Gastrocnemius medialis (tissue), 4 donors: Measurements from ENCODE around the gene PTPRN2.

Experiments used
- POLR2A ChIP-seq, 2 donors: fragments of 450-650 bp; IDR thresholded peaks; one replicate each; pipeline ENCODE4 v1.6.1; 2017; ENCODE audit warnings: antibody characterized with exemption in 2 of 2, mild to moderate bottlenecking in 2 of 2, moderate library complexity in 2 of 2
- TF ChIP-seq, protein P1 (sequence below), 5 experiments: fragments of 450-650 bp in 3 of 5; fragments of 200-600 bp in 2 of 5; sonication (generic) in 2 of 5; IDR thresholded peaks in 4 of 5; conservative IDR thresholded peaks in 1 of 5; 1 replicate in 4 of 5; 2 replicates in 1 of 5; pipeline ENCODE4 v1.5.1; 2016 to 2019; ENCODE audit warnings: antibody characterized with exemption in 5 of 5, mild to moderate bottlenecking in 3 of 5, moderate library complexity in 3 of 5

DNA sequence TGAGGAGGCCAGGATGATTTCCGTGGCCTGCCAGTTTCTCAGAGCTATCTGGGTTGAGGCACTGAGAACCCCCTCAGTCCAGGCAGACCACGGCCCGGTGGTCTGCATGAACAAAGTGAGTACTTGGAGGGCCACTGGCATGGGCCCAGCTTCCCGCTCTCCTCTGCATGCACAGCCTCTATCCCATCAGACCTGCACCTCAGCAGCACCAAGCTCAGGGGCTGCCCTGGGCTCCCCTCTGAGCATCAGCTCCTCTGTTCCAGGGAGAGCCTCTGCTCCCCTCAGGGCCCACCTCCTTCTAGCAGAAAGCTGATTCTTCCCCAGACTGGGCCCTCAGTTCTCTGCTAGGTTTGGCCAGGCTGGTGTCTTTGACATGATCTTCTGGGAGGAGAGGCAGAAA is 780.9 kb downstream of the PTPRN2 start:
- TF ChIP-seq, protein P1, sequence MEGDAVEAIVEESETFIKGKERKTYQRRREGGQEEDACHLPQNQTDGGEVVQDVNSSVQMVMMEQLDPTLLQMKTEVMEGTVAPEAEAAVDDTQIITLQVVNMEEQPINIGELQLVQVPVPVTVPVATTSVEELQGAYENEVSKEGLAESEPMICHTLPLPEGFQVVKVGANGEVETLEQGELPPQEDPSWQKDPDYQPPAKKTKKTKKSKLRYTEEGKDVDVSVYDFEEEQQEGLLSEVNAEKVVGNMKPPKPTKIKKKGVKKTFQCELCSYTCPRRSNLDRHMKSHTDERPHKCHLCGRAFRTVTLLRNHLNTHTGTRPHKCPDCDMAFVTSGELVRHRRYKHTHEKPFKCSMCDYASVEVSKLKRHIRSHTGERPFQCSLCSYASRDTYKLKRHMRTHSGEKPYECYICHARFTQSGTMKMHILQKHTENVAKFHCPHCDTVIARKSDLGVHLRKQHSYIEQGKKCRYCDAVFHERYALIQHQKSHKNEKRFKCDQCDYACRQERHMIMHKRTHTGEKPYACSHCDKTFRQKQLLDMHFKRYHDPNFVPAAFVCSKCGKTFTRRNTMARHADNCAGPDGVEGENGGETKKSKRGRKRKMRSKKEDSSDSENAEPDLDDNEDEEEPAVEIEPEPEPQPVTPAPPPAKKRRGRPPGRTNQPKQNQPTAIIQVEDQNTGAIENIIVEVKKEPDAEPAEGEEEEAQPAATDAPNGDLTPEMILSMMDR (IDR thresholded peaks at IDR 0.05 in 4 of 5, conservative IDR thresholded peaks at IDR 0.05 in 1 of 5), result no peak
- TF ChIP-seq POLR2A (IDR thresholded peaks at IDR 0.05), result no peak
